Globus pallidus (tissue), 1 donor: ENCODE data around the gene WDR70.
"Not testable (repeated sequence)": the region's sequence is repeated elsewhere in the genome, so short reads cannot be mapped to it uniquely, and the experiment has no call there.

Experiments used
- DNase-seq: peaks from one replicate; pipeline ENCODE4 v3.0.0-alpha.2; 2015; ENCODE audit warnings: low spot score

The WDR70 gene

DNA sequence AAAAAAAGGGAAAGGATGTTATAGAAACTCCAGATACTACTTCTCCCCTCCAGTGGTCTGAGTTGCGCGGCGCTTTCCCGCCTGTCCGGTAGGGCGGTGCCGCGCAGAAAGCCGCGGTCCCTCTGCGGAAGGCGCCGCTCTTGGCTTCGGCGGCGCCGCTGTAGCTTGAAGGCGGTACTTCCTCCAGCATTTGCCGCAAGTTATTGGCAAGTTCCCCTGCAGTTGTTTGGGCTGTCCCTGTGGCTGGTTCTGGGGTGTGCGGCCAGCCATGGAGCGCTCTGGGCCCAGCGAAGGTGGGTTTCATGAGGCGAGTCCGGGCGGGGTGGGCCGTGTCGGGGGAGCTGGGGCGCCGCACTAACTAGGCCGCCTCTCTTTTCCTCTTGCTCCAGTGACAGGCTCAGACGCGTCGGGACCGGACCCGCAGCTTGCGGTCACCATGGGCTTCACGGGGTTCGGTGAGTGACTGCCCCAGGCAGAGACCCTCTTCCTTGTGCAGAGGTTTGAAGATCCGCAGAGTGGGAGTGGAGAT, at the start of gene WDR70:
TSS of gene WDR70 (plus strand) at position 219 of the 529 bp plus-strand sequence. CDS start at position 269, 50 bp downstream.
- DNase-seq: peak; percentile 86

- not testable (repeated sequence) for DNase-seq
Measured at GRCh38 chr5:37334754-37335153, 44.4 kb upstream of the WDR70 start.

- DNase-seq: not testable (repeated sequence)
Measured at GRCh38 chr5:37342741-37343140, 36.4 kb upstream of the WDR70 start.

- no peak for DNase-seq
Measured at GRCh38 chr5:37355161-37355560, 24.0 kb upstream of the WDR70 start.

GRCh38 chr5:37370550-37370863, 8.6 kb upstream of the WDR70 start:
- DNase-seq: peak; percentile 1

GRCh38 chr5:37370864-37371726, 8.0 kb upstream of the WDR70 start, which contains the start of gene NUP155:
NUP155 (minus strand) TSS chr5:37371106; CDS start chr5:37370977, 129 bp downstream.
- peak; percentile 94 for DNase-seq

DNA sequence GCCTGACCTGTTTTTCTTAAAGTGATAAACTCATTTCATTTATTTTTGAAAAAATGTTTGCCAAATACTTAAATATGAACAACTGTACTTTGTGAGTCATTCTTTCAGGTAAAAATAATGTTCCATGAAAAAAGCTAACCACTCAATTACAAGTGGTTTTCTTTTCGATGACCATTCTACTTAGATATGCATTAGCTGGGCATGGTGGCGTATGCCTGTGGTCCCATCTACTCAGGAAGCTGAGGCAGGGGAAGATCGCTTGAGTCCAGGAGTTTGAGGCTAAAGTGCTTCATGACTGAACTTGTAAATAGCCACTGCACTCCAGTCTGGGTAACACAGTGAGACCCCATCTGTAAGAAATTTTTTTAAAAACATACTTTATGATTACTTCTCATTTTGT, 4.0 kb upstream of the WDR70 start:
- no peak for DNase-seq

DNA sequence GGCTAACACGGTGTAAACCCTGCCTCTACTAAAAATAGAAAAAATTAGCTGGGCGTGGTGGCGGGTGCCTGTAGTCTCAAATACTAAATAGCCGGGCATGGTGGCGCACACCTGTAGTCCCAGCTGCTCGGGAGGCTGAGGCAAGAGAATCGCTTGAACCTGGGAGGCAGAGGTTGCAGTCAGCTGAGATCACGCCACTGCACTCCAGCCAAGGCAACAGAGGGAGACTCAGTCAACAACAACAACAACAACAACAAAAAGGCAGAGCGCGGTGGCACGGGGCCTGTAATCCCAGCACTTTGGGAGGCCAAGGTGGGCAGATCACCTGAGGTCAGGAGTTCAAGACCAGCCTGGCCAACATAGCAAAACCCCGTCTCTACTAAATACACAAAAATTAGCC, 1.1 kb upstream of the WDR70 start:
- not testable (repeated sequence) for DNase-seq

DNA sequence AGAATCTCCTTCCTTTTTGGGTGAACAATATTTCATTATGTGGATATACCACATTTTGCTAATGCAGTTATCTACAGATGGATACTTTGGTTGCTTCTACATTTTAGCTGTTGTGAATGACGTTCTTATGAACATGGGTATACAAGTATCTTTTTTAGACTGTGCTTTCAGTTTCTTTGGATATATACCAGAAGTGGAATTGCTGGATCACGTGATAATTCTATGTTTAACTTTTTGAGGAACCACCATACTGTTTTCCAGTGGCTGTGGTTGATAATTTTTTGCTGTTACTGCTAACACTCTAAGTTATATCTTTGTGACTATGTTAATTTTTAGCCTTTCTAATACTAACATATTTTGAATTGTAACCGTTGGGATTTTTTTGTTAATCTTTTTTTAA, 12.5 kb downstream of the WDR70 start:
- peak; percentile 17 for DNase-seq

DNA sequence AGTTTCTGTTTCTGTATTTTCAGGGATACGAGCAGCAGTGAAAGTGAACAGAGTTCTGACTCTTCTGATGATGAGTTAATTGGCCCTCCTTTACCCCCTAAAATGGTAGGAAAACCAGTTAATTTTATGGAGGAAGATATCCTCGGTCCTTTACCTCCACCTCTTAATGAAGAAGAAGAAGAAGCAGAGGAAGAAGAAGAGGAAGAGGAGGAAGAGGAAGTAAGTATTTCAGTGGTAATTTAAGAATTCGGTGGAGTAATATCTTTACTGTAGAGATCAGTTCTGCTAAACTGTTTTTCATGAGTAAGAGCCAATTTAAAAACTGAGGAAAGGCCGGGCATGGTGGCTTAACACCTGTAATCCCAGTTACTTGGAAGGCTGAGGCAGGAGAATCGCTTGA, 17.2 kb downstream of the WDR70 start:
- no peak for DNase-seq

- DNase-seq: no peak
Measured at GRCh38 chr5:37400501-37400900, 21.4 kb downstream of the WDR70 start.

DNA sequence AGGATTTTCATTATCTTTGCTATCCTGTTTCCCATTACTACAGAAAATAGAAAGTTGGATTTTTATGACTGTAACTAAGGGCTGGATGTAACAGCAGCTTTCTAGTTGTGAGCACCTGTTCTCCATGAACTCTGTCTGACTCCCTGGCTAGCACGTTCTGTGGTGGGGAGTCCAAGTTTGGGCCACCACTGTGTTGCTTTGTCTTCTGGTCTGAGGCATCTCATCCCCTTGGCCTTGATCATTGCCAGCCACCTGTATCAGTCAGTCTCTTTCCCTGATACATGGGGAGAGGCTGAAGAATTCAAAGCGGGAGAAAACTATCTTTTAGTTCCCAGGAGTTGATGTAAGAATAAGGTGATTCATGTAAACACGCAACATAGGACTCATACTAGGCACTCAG, 33.4 kb downstream of the WDR70 start:
- DNase-seq: no peak

DNA sequence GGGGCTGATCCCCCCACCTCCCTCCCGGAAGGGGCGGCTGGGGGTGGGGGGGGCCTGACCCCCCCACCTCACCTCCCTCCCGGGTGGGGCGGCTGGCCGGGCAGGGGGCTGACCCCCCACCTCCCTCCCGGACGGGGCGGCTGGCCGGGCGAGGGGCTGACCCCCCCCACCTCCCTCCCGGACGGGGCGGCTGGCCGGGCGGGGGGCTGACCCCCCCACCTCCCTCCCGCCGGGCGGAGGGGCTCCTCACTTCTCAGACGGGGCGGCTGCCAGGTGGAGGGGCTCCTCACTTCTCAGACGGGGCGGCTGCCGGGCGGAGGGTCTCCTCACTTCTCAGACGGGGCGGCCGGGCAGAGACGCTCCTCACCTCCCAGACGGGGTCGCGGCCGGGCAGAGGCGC, 36.3 kb downstream of the WDR70 start:
- DNase-seq: not testable (repeated sequence)

DNA sequence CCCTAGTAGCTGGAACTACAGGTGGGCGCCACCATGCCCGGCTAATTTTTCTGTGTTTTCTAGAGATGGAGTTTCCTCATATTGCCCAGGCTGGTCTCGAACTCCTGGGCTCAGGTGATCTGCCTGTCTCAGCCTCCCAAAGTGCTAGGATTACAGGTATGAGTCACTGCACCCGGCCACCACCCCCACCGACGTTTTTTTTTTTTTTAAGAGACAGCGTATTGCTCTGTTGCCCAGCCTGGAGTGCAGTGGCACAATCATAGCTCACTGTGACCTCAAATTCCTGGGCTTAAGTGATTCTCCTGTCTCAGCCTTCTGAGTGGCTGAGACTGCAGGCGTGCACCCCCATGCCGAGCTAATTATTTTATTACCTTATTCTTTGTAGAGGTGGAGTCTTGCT, 38.2 kb downstream of the WDR70 start:
- no peak for DNase-seq

DNA sequence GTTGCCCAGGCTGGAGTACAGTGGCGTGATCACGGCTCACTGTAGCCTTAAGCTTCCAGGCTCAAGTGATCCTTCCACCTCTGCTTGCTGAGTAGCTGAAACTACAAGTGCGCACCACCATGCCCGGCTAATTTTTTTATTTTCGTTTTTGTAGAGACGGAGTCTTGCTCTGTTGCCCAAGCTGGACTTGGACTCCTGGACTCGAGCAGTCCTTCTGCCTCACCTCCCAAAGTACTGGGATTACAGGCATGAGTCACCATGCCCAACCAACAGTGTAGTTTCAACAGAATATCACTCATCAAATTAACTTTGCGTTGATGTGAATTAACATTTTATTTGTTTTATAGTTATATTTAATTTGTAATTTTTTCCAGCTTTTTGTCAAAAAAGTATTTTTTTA, 45.3 kb downstream of the WDR70 start:
- DNase-seq: no peak

DNA sequence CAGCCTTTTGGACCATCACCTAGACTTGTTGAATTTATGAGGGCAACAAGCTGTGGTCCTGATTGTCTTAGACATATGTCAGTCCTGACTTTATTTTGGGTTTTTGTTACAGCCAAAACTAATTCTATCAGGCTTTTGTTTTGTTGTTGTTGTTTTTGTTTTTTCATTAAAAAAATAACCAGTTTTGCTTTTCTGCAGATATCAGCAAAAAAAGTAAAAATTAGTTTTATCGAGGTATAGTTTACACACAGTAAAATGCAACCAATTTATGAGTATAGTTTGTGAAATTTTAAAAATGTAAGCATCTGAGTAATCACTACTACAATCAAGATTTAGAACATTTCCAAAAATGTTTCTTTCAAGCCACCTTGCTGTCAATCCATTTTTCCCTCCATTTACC, 48.9 kb downstream of the WDR70 start:
- no peak for DNase-seq

DNA sequence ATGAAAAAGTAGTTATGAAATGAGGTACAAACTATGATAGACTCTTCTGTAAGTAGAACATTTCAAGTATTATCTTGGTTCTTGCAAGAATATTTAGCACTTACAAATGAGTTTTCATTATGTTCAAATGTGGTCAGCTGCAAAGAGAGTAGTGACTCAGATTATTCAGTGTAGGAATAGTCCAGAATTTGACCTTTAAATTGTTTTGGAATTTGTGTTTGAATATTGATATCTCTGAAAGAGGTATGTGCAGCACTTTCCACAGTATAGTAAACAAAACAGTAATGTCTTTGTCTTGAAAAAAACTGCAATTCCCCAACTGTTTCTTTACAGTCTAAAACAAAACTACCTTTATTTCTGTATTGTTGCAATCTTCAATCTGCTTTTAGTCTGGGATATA, 56.1 kb downstream of the WDR70 start:
- no peak for DNase-seq

DNA sequence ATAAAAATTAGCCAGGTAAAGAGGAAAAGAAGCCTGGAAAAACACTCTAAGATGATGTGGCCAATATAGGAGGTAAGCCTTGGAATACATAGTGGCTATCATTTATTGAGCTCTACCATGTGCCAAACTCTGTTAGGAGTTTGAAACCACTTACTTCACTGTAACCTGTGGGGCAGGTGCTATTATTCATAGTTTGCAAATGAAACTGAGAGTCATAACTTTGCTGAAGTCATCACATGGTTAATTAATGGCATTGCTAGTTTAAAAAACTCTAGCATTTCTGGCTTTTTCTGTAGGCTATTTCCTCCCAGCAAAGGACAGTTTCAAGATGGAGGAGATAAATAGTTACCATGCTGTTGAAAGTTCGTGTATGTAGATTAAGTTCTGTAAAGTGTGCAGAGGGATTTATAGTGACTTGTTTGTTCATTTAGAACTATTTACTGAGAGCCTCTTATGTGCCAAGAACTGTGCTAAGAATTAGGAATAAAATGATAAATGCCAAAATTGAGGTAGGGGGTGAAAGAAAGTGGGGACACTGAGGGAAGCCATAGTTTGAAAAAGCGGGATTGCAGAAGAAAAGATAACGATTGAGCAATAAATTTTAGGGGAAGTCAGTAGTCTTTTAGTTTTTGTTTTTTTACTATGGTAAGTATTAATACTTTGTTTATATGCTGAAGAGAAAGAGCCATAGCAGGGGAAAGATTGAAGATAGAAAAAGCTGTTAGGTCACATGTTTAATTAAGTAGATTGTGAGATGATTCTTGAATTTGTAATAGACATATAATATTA, 57.2 kb downstream of the WDR70 start:
- DNase-seq: no peak

GRCh38 chr5:37437711-37438110, 58.6 kb downstream of the WDR70 start:
- no peak for DNase-seq

GRCh38 chr5:37445783-37446182, 66.7 kb downstream of the WDR70 start:
- not testable (repeated sequence) for DNase-seq

GRCh38 chr5:37448941-37449340, 69.8 kb downstream of the WDR70 start:
- DNase-seq: no peak

- DNase-seq: not testable (repeated sequence)
Measured at GRCh38 chr5:37451991-37452390, 72.9 kb downstream of the WDR70 start.

DNA sequence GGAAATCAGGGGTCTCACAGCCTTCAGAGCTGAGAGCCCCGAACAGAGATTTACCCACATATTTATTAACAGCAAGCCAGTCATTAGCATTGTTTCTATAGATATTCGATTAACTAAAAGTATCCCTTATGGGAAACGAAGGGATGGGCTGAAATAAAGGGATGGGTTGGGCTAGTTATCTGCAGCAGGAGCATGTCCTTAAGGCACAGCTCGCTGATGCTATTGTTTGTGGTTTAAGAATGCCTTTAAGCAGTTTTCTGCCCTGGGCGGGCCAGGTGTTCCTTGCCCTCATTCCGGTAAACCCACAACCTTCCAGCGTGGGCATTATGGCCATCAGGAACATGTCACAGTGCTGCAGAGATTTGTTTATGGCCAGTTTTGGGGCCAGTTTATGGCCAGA, 74.1 kb downstream of the WDR70 start:
- not testable (repeated sequence) for DNase-seq
